GM23248 (cell line): ENCODE results near the gene CCDC9.

Experiments
- EZH2 ChIP-seq: fragments of 200-600 bp; sonication (generic); IDR thresholded peaks from 2 replicates; pipeline ENCODE4 v1.6.1; 2018; ENCODE audit warnings: antibody characterized with exemption, mild to moderate bottlenecking; ENCODE audit not compliant: insufficient read depth, poor library complexity, severe bottlenecking
- EZH2phosphoT487 ChIP-seq: fragments of 200-600 bp; sonication (generic); IDR thresholded peaks from 2 replicates; pipeline ENCODE4 v1.6.1; 2018; ENCODE audit warnings: antibody characterized with exemption, moderate library complexity, mild to moderate bottlenecking, low read depth; ENCODE audit not compliant: insufficient read depth

DNA sequence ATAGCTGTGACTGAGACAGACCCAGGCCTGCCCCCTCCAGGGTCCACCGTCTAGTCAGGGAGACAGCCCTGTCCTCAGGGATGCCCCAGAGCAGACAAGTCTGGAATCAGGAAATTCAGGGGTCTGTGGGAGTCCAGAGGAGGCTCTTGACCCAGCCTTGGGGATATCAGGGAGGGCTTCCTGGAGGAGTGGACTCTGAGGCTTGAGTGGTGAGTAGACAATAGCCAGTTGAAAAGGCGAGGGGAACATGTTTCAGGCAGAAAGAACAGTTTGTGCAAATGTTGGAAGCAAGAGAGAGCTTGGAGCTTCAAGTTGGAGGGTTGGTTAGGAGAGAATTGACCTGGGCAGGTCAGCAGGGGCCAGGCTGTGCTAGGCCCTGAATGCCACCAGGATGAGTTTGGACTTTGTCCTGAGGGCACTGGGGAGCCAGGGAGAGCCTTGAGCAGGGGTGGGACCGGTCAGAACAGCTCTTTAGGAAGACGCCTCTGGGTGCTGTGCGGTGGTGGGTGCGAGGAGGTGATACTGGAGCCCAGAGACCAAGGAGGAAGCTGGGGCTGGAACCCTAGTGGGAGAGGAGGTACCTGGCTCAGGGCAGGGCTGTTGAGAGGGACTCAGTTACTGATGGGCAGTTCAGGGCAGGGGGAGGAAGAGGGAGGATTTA lies 2.7 kb downstream of the CCDC9 start:
- TF ChIP-seq EZH2 (no peak), EZH2phosphoT487 (no peak)
